GM19397 (cell line): ENCODE data around the gene MT1A.
"Not testable (repeated sequence)": the region's sequence is repeated elsewhere in the genome, so short reads cannot be mapped to it uniquely, and the experiment has no call there.

Experiments used
- ATAC-seq: cut with Tn5 transposase; IDR thresholded peaks from one replicate; pipeline ENCODE4 v1.9.1; 2021; ENCODE audit warnings: mild to moderate bottlenecking, moderate library complexity; ENCODE audit not compliant: unreplicated experiment

MT1A gene

GRCh38 chr16:56652600-56652999, 14.1 kb downstream of the MT1A start:
- ATAC-seq: no peak

- ATAC-seq: no peak
Observed at GRCh38 chr16:56653218-56653617, 14.8 kb downstream of the MT1A start.

GRCh38 chr16:56657555-56658326, 19.3 kb downstream of the MT1A start, which contains the start of gene MT1F:
MT1F (plus strand) TSS chr16:56657959; CDS start chr16:56658059, 100 bp downstream.
- no peak for ATAC-seq

- ATAC-seq: no peak
Observed at GRCh38 chr16:56658327-56658875, 19.9 kb downstream of the MT1A start.

GRCh38 chr16:56662357-56663354, 24.2 kb downstream of the MT1A start:
- ATAC-seq: no peak

- ATAC-seq: no peak
Observed at GRCh38 chr16:56664506-56664905, 26.0 kb downstream of the MT1A start.

GRCh38 chr16:56665286-56666261, 27.1 kb downstream of the MT1A start:
- ATAC-seq: not testable (repeated sequence)

- ATAC-seq: no peak
Observed at GRCh38 chr16:56667581-56668571, 29.4 kb downstream of the MT1A start, which contains the start of gene MT1G. MT1G (minus strand) TSS chr16:56668065; CDS start chr16:56667993, 72 bp downstream.

GRCh38 chr16:56669005-56669839, 30.8 kb downstream of the MT1A start, which contains the start of gene MT1H:
MT1H (plus strand) TSS chr16:56669814; CDS start chr16:56669885, 71 bp downstream.
- ATAC-seq: no peak

GRCh38 chr16:56669840-56670619, 31.6 kb downstream of the MT1A start:
- no peak for ATAC-seq

GRCh38 chr16:56670620-56670934, 32.1 kb downstream of the MT1A start:
- ATAC-seq: no peak

- ATAC-seq: not testable (repeated sequence)
Observed at GRCh38 chr16:56671691-56672090, 33.2 kb downstream of the MT1A start.

- ATAC-seq: not testable (repeated sequence)
Observed at GRCh38 chr16:56672171-56672570, 33.7 kb downstream of the MT1A start.

- ATAC-seq: no peak
Observed at GRCh38 chr16:56672761-56673536, 34.5 kb downstream of the MT1A start.

- ATAC-seq: no peak
Observed at GRCh38 chr16:56673921-56674320, 35.5 kb downstream of the MT1A start.

- ATAC-seq: not testable (repeated sequence)
Observed at GRCh38 chr16:56674570-56674969, 36.1 kb downstream of the MT1A start.
